GM12872 (cell line): ENCODE measurements around the gene KLF15.

Experiments used
- TF ChIP-seq, protein P1 (sequence below): IDR thresholded peaks from 3 replicates; pipeline ENCODE4 v1.5.1; 2011; ENCODE audit warnings: low read depth, mild to moderate bottlenecking, low read length, moderate library complexity; ENCODE audit not compliant: insufficient read depth

The KLF15 gene

GRCh38 chr3:126314305-126314789 lies 42.9 kb downstream of the KLF15 start:
- TF ChIP-seq, protein P1, sequence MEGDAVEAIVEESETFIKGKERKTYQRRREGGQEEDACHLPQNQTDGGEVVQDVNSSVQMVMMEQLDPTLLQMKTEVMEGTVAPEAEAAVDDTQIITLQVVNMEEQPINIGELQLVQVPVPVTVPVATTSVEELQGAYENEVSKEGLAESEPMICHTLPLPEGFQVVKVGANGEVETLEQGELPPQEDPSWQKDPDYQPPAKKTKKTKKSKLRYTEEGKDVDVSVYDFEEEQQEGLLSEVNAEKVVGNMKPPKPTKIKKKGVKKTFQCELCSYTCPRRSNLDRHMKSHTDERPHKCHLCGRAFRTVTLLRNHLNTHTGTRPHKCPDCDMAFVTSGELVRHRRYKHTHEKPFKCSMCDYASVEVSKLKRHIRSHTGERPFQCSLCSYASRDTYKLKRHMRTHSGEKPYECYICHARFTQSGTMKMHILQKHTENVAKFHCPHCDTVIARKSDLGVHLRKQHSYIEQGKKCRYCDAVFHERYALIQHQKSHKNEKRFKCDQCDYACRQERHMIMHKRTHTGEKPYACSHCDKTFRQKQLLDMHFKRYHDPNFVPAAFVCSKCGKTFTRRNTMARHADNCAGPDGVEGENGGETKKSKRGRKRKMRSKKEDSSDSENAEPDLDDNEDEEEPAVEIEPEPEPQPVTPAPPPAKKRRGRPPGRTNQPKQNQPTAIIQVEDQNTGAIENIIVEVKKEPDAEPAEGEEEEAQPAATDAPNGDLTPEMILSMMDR = no peak

DNA sequence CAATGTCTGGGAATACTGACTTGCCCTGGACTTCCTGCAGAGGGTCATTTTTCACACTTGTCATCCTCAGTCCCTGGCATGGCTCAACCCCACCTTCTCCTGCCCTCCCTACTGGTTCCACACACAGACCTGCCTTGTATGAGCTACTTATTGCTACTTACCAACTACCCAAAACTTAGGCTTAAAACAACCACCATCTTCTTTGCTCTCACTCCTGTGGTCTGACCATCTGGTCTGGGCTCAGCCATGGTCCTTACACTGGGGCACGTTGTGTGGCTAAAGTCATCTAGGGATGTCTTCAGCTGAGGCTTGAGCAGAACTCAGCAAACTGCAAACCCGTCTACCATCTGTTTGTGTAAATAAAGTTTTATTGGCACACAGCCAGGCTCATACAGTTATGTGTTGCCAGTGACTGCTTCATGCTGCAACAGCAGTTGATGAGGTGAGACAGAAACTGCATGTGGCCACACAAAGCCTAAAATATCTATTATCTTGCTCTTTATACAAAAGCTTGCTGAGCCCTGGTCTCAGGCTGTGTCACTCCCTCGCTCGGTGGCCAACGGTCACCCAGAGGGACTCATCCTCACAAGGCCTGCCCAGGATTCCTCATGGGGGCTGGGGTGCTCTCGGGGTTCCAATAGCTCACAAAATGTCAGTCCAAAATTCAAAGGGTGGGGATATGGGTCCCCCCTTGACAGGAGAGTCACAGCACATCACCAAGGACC lies 43.5 kb downstream of the KLF15 start:
- TF ChIP-seq, protein P1 = no peak

- TF ChIP-seq, protein P1 = no peak
Measured at GRCh38 chr3:126313166-126313565, 44.0 kb downstream of the KLF15 start.

DNA sequence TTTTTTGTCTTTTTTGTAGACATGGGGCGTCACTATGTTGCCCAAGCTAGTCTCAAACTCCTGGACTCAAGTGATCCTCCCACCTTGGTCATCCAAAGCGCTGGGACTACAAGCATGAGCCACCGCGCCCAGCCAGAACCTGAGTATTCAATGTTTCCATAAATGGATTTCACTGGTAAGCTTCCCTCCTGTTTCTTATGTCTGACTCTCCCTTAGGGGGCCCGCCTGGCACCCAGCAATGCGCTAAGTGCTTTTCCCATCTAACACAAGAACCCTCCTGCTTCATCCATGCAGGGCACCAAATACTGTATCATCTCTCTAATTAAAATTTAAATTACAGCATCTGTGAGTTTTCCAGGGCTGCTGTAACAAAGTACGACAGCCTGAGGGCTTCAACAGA lies 44.9 kb downstream of the KLF15 start:
- TF ChIP-seq, protein P1 = no peak

- TF ChIP-seq, protein P1 = no peak
Measured at GRCh38 chr3:126311338-126311978, 45.8 kb downstream of the KLF15 start.

DNA sequence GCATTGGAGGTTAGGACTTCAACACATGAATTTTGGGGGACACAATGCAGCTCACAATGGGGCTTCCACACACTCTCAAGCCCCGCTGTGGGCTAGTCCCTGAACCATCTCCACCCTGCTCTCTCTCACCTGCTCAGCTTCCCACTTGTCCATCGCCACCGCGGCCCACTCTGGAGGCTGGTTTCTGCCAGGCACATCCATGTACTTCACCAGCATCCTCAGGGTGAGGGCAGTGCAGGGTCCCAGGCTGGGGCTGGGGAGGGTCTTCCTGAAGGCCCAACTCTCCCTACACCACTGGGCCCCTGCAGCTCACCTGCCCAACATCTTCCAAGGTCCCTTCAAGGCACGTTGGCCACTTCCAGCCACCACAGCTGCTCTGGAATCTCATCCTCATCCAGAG lies 46.4 kb downstream of the KLF15 start:
- TF ChIP-seq, protein P1 = no peak

DNA sequence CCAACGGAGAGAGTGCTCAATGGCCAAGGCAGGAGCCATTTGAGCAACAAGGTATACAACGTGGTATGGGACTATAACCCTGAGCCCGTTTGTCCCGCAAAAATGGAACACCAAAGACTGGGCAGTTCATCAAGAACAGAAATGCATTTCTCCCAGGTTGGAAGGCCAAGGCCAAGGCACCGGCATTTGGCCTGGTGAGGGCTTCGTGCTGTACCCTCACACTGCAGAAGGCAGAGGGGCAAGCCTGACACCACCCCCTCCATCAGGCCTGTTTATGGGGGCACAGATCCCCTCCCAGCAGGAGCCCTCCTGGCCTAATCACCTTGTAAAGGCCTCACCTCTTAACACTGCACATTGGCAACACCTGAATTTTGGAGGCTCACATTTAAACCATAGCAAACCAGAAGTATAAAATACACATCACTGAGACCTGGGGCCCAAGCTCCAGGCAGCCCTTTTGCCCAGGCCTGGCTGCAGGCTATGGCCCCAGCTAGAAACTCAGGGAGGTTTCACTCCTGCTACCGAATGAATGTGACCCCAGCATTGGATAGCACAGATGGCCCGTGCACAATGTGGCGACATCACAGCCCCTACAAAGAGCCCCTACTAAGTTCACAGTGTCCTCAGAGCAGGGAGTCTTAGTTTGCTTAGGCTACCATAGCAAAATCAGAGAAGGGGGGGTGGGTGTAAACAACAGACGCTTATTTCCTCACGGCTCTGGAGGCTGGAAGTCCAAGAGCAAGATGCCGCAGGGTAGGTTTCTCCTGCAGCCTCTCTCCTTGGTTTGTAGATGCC lies 47.1 kb downstream of the KLF15 start:
- TF ChIP-seq, protein P1 = no peak
